ENCODE results near the gene C11orf91. TPM values are rescaled to one million over a fixed set of nuclear protein-coding genes. Genes with fewer than 3 reads are reported as not detected.

C11orf91 gene
- total and polyA plus RNA-seq, 4 donors: not detected

DNA sequence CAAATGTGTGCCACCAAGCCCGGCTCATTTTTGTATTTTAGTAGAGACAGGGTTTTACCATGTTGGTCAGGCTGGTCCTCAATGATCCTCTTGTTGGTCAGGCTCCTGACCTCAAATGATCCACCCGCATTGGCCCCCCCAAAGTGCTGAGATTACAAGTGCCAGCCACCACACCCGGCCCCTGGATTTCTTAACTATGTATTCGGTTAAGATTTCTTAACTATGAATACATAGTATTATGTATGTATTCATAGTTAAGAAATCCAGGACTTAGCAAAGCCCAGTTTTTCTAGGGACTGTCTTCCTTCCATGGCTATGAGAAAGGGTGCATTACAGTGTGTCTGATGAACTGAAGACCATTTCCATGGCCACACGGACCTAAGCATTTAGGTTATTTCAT is 1.7 kb downstream of the C11orf91 start:
- TF ChIP-seq RAD21 (IDR thresholded peaks at IDR 0.05): no peak
- no peak for TF ChIP-seq EGR1 (IDR thresholded peaks at IDR 0.05; ENCODE audit: low read depth in 2 of 2)
- TF ChIP-seq RXRA (IDR thresholded peaks at IDR 0.05): no peak
- TF ChIP-seq, protein P1, sequence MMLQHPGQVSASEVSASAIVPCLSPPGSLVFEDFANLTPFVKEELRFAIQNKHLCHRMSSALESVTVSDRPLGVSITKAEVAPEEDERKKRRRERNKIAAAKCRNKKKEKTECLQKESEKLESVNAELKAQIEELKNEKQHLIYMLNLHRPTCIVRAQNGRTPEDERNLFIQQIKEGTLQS (IDR thresholded peaks at IDR 0.05): no peak
- no peak for TF ChIP-seq FOXA1 (IDR thresholded peaks at IDR 0.05)
- TF ChIP-seq, protein P2, sequence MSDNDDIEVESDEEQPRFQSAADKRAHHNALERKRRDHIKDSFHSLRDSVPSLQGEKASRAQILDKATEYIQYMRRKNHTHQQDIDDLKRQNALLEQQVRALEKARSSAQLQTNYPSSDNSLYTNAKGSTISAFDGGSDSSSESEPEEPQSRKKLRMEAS (IDR thresholded peaks at IDR 0.05): no peak
- no peak for TF ChIP-seq GABPA (IDR thresholded peaks at IDR 0.05 in 1 of 2, conservative IDR thresholded peaks at IDR 0.05 in 1 of 2)
- TF ChIP-seq, protein P3, sequence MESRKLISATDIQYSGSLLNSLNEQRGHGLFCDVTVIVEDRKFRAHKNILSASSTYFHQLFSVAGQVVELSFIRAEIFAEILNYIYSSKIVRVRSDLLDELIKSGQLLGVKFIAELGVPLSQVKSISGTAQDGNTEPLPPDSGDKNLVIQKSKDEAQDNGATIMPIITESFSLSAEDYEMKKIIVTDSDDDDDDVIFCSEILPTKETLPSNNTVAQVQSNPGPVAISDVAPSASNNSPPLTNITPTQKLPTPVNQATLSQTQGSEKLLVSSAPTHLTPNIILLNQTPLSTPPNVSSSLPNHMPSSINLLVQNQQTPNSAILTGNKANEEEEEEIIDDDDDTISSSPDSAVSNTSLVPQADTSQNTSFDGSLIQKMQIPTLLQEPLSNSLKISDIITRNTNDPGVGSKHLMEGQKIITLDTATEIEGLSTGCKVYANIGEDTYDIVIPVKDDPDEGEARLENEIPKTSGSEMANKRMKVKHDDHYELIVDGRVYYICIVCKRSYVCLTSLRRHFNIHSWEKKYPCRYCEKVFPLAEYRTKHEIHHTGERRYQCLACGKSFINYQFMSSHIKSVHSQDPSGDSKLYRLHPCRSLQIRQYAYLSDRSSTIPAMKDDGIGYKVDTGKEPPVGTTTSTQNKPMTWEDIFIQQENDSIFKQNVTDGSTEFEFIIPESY (IDR thresholded peaks at IDR 0.05): no peak
- TF ChIP-seq, protein P4, sequence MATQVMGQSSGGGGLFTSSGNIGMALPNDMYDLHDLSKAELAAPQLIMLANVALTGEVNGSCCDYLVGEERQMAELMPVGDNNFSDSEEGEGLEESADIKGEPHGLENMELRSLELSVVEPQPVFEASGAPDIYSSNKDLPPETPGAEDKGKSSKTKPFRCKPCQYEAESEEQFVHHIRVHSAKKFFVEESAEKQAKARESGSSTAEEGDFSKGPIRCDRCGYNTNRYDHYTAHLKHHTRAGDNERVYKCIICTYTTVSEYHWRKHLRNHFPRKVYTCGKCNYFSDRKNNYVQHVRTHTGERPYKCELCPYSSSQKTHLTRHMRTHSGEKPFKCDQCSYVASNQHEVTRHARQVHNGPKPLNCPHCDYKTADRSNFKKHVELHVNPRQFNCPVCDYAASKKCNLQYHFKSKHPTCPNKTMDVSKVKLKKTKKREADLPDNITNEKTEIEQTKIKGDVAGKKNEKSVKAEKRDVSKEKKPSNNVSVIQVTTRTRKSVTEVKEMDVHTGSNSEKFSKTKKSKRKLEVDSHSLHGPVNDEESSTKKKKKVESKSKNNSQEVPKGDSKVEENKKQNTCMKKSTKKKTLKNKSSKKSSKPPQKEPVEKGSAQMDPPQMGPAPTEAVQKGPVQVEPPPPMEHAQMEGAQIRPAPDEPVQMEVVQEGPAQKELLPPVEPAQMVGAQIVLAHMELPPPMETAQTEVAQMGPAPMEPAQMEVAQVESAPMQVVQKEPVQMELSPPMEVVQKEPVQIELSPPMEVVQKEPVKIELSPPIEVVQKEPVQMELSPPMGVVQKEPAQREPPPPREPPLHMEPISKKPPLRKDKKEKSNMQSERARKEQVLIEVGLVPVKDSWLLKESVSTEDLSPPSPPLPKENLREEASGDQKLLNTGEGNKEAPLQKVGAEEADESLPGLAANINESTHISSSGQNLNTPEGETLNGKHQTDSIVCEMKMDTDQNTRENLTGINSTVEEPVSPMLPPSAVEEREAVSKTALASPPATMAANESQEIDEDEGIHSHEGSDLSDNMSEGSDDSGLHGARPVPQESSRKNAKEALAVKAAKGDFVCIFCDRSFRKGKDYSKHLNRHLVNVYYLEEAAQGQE (IDR thresholded peaks at IDR 0.05): no peak
- no peak for TF ChIP-seq YY1 (IDR thresholded peaks at IDR 0.05)
- TF ChIP-seq NR2F2 (IDR thresholded peaks at IDR 0.05): no peak
- TF ChIP-seq, protein P5, sequence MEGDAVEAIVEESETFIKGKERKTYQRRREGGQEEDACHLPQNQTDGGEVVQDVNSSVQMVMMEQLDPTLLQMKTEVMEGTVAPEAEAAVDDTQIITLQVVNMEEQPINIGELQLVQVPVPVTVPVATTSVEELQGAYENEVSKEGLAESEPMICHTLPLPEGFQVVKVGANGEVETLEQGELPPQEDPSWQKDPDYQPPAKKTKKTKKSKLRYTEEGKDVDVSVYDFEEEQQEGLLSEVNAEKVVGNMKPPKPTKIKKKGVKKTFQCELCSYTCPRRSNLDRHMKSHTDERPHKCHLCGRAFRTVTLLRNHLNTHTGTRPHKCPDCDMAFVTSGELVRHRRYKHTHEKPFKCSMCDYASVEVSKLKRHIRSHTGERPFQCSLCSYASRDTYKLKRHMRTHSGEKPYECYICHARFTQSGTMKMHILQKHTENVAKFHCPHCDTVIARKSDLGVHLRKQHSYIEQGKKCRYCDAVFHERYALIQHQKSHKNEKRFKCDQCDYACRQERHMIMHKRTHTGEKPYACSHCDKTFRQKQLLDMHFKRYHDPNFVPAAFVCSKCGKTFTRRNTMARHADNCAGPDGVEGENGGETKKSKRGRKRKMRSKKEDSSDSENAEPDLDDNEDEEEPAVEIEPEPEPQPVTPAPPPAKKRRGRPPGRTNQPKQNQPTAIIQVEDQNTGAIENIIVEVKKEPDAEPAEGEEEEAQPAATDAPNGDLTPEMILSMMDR (IDR thresholded peaks at IDR 0.05; ENCODE audit: low read depth, low read length, missing input control): no peak
- TF ChIP-seq SP1 (IDR thresholded peaks at IDR 0.05): no peak
- no peak for TF ChIP-seq HNF4A (conservative IDR thresholded peaks at IDR 0.05)
- no peak for TF ChIP-seq TAF1 (conservative IDR thresholded peaks at IDR 0.05)
- Histone ChIP-seq H3K9me3 (ENCODE audit: control insufficient read depth in 4 of 4, low read length in 3 of 4) (no peaks in the 10 kb centered on the region), H3K4me3 (ENCODE audit: low read depth in 1 of 3, low read length in 3 of 3) (no peak overlapping the region), H3K27me3 (ENCODE audit: control insufficient read depth in 4 of 4, insufficient read depth in 4 of 4, low read length in 3 of 4) (no peaks in the 10 kb centered on the region), H3K27ac (ENCODE audit: low read depth in 1 of 2, low read length in 2 of 2) (no peak overlapping the region), H3K36me3 (ENCODE audit: control insufficient read depth in 4 of 4, insufficient read depth in 3 of 4, low read depth in 1 of 4, low read length in 3 of 4) (no peaks in the 10 kb centered on the region), H3K4me1 (ENCODE audit: control insufficient read depth in 4 of 4, insufficient read depth in 4 of 4, low read length in 3 of 4) (peaks cover 12 to 31% (median 18%) of the 10 kb centered on the region in 4 donors), H3K9ac (ENCODE audit: low read depth in 1 of 2, low read length in 2 of 2) (no peak overlapping the region)
- WGBS: 91% methylated on average over 5 of the region's 5 CpGs
- DNase-seq (ENCODE audit: low spot score): no peak

DNA sequence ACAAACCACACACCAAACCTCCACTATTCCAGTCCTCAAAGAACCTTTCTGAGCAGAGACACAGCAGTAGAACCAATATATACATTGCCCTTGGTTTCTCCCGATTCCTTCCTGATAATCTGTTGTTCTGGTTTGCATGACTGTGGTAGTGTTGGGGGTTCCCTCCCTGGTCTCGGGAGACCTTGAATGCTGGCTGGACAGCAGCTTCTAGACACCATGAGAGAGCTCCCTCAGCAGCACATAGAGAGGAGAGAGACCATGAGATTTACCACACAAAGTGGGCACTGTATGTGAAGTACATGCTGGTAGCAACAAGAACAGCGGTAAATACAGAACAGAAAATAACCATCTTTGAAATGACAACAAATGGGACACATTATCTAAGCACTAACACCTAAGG is 2.6 kb downstream of the C11orf91 start:
- Histone ChIP-seq H3K4me3 (ENCODE audit: low read depth in 1 of 3, low read length in 3 of 3) (no peak overlapping the region), H3K4me1 (ENCODE audit: control insufficient read depth in 4 of 4, insufficient read depth in 4 of 4, low read length in 3 of 4) (peaks cover 12 to 24% (median 17%) of the 10 kb centered on the region in 4 donors), H3K27ac (ENCODE audit: low read depth in 1 of 2, low read length in 2 of 2) (no peak overlapping the region), H3K9me3 (ENCODE audit: control insufficient read depth in 4 of 4, low read length in 3 of 4) (no peaks in the 10 kb centered on the region), H3K9ac (ENCODE audit: low read depth in 1 of 2, low read length in 2 of 2) (no peak overlapping the region), H3K27me3 (ENCODE audit: control insufficient read depth in 4 of 4, insufficient read depth in 4 of 4, low read length in 3 of 4) (no peaks in the 10 kb centered on the region), H3K36me3 (ENCODE audit: control insufficient read depth in 4 of 4, insufficient read depth in 3 of 4, low read depth in 1 of 4, low read length in 3 of 4) (no peaks in the 10 kb centered on the region)
- no peak for DNase-seq (ENCODE audit: low spot score)
- no peak for TF ChIP-seq FOXA1 (IDR thresholded peaks at IDR 0.05)
- TF ChIP-seq NR2F2 (IDR thresholded peaks at IDR 0.05): no peak
- TF ChIP-seq TAF1 (conservative IDR thresholded peaks at IDR 0.05): no peak
- TF ChIP-seq, protein P5 (IDR thresholded peaks at IDR 0.05; ENCODE audit: low read depth, low read length, missing input control): no peak
- no peak for TF ChIP-seq RXRA (IDR thresholded peaks at IDR 0.05)
- TF ChIP-seq, protein P2 (IDR thresholded peaks at IDR 0.05): no peak
- TF ChIP-seq FOXA2 (IDR thresholded peaks at IDR 0.05): no peak
- 89% methylated on average over 3 of the region's 3 CpGs for WGBS

All from liver (tissue), 9 donors.